Prostate gland (tissue), 2 donors: ENCODE measurements around the gene TMEM198.

Experiments used
- POLR2A ChIP-seq: fragments of 450-650 bp; IDR thresholded peaks from one replicate; pipeline ENCODE4 v1.6.1; 2016; ENCODE audit warnings: antibody characterized with exemption, mild to moderate bottlenecking
- POLR2AphosphoS5 ChIP-seq: sonication (generic); formaldehyde crosslinking; IDR thresholded peaks from one replicate; pipeline ENCODE4 v1.6.1; 2017; ENCODE audit warnings: antibody characterized with exemption
- TF ChIP-seq, protein P1 (sequence below), 4 experiments: fragments of 200-600 bp in 2 of 4; fragments of 450-650 bp in 2 of 4; sonication (generic) in 2 of 4; IDR thresholded peaks; 1 replicate in 3 of 4; 2 replicates in 1 of 4; pipeline ENCODE4 v1.5.1; 2016 to 2019; ENCODE audit warnings: antibody characterized with exemption in 4 of 4, mild to moderate bottlenecking in 2 of 4, moderate library complexity in 2 of 4

- TF ChIP-seq, protein P1, sequence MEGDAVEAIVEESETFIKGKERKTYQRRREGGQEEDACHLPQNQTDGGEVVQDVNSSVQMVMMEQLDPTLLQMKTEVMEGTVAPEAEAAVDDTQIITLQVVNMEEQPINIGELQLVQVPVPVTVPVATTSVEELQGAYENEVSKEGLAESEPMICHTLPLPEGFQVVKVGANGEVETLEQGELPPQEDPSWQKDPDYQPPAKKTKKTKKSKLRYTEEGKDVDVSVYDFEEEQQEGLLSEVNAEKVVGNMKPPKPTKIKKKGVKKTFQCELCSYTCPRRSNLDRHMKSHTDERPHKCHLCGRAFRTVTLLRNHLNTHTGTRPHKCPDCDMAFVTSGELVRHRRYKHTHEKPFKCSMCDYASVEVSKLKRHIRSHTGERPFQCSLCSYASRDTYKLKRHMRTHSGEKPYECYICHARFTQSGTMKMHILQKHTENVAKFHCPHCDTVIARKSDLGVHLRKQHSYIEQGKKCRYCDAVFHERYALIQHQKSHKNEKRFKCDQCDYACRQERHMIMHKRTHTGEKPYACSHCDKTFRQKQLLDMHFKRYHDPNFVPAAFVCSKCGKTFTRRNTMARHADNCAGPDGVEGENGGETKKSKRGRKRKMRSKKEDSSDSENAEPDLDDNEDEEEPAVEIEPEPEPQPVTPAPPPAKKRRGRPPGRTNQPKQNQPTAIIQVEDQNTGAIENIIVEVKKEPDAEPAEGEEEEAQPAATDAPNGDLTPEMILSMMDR (IDR thresholded peaks at IDR 0.05) = no peak
- TF ChIP-seq POLR2A (no peak), POLR2AphosphoS5 (no peak)
Observed at GRCh38 chr2:219557791-219558785, 14.3 kb downstream of the TMEM198 start.
